H1 (cell line): ENCODE measurements around the gene NOG. TPM values are rescaled to one million over a fixed set of nuclear protein-coding genes. Genes with fewer than 3 reads are reported as not detected.

ENCODE experiments used
- CTCF ChIA-PET: fragments of 300-600 bp; sonication (Branson Sonifier 250); formaldehyde crosslinking; loops from one replicate; lab custom pipeline; 2021; ENCODE audit not compliant: partially characterized antibody; lab: Charles Lee
- POLR2A ChIA-PET: fragments of 300-600 bp; sonication (Branson Sonifier 250); formaldehyde crosslinking; loops from one replicate; lab custom pipeline; 2021; ENCODE audit warnings: inconsistent platforms; ENCODE audit not compliant: partially characterized antibody; lab: Charles Lee
- DNase-seq, 2 experiments: peaks; one replicate each; pipeline versions ENCODE4 v3.0.0 to v3.0.0-alpha.2; 2010 to 2022; ENCODE audit warnings: low spot score in 2 of 2, low read depth in 1 of 2, mixed read lengths in 1 of 2
- FAIRE-seq: peaks from 2 replicates; lab custom pipeline; 2011; peaks lifted over from hg19 to GRCh38; lab: Jason Lieb, UNC
- H2AFZ ChIP-seq: 2 replicates; pipeline ENCODE4 v1.8.1; 2012; ENCODE audit warnings: low read length, inconsistent platforms
- H2AK5ac ChIP-seq: 2 replicates; pipeline ENCODE4 v1.6.1; 2013; ENCODE audit warnings: low read depth, low read length
- H2BK120ac ChIP-seq: replicated peaks from 2 replicates; pipeline ENCODE3; 2013; ENCODE audit warnings: low read depth, low read length, inconsistent platforms
- H2BK12ac ChIP-seq: 2 replicates; pipeline ENCODE4 v1.6.1; 2013; ENCODE audit warnings: low read depth, low read length
- H2BK15ac ChIP-seq: 2 replicates; pipeline ENCODE4 v1.6.1; 2013; ENCODE audit warnings: low read length
- H2BK20ac ChIP-seq: 2 replicates; pipeline ENCODE4 v1.6.1; 2013; ENCODE audit warnings: low read length
- H2BK5ac ChIP-seq: 2 replicates; pipeline ENCODE4 v1.6.1; 2013; ENCODE audit warnings: low read depth, low read length
- H3K14ac ChIP-seq: 2 replicates; pipeline ENCODE4 v1.6.1; 2013; ENCODE audit warnings: inconsistent platforms; ENCODE audit not compliant: insufficient read length
- H3K18ac ChIP-seq: 2 replicates; pipeline ENCODE4 v1.6.1; 2013; ENCODE audit warnings: low read length; ENCODE audit errors: extremely low read depth
- H3K23ac ChIP-seq: 2 replicates; pipeline ENCODE4 v1.6.1; 2013; ENCODE audit warnings: inconsistent platforms; ENCODE audit not compliant: insufficient read length
- H3K23me2 ChIP-seq: 2 replicates; pipeline ENCODE4 v1.6.1; 2013; ENCODE audit warnings: low read depth, low read length
- H3K27ac ChIP-seq: 2 replicates; pipeline ENCODE4 v1.6.1; 2011; ENCODE audit warnings: low read depth, low read length, inconsistent platforms
- H3K27me3 ChIP-seq, 4 experiments: replicated peaks in 1 of 4; 1 replicate in 1 of 4; 2 replicates in 3 of 4; pipeline versions ENCODE4 v1.6.1 to v1.8.1; 2011 to 2013; ENCODE audit warnings: low read length in 3 of 4, mild to moderate bottlenecking in 3 of 4, inconsistent platforms in 2 of 4, mixed read lengths in 2 of 4, moderate library complexity in 1 of 4; ENCODE audit not compliant: control insufficient read depth in 3 of 4, insufficient read depth in 3 of 4; ENCODE audit errors: extremely low read depth in 1 of 4
- H3K36me3 ChIP-seq, 4 experiments: 2 replicates each; pipeline versions ENCODE4 v1.6.1 to v1.8.1; 2011 to 2013; ENCODE audit warnings: mild to moderate bottlenecking in 4 of 4, low read length in 3 of 4, moderate library complexity in 2 of 4, control low read depth in 1 of 4, inconsistent platforms in 1 of 4; ENCODE audit not compliant: insufficient read depth in 4 of 4, control insufficient read depth in 2 of 4
- H3K4ac ChIP-seq: replicated peaks from 2 replicates; pipeline ENCODE3; 2013; ENCODE audit warnings: low read length, low read depth, mixed read lengths, inconsistent platforms; ENCODE audit not compliant: insufficient read length
- H3K4me1 ChIP-seq, 4 experiments: replicated peaks in 1 of 4; 1 replicate in 1 of 4; 2 replicates in 3 of 4; pipeline versions ENCODE4 v1.6.1 to v1.8.1; 2011 to 2013; ENCODE audit warnings: low read length in 3 of 4, inconsistent platforms in 2 of 4, mixed read lengths in 1 of 4; ENCODE audit not compliant: insufficient read depth in 4 of 4, control insufficient read depth in 3 of 4
- H3K4me2 ChIP-seq, 2 experiments: 2 replicates each; pipeline versions ENCODE4 v1.6.1 to v1.8.1; 2011 to 2013; ENCODE audit warnings: low read depth in 2 of 2, low read length in 2 of 2, control low read depth in 1 of 2, inconsistent platforms in 1 of 2, mild to moderate bottlenecking in 1 of 2; ENCODE audit not compliant: insufficient read depth in 1 of 2
- H3K4me3 ChIP-seq, 4 experiments: fragments of 200-600, 300-600 bp in 1 of 4; sonication (generic), shearing (Covaris generic), sonication (Bioruptor Twin) in 1 of 4; 2 replicates each; pipeline versions ENCODE4 v1.5.1 to v1.8.1; 2011 to 2016; ENCODE audit warnings: low read length in 4 of 4, low read depth in 3 of 4, control low read depth in 2 of 4, inconsistent platforms in 2 of 4, mild to moderate bottlenecking in 2 of 4, mixed read lengths in 1 of 4, moderate library complexity in 1 of 4; ENCODE audit not compliant: insufficient read depth in 2 of 4; ENCODE audit errors: extremely low read depth in 1 of 4
- H3K56ac ChIP-seq: replicated peaks from 2 replicates; pipeline ENCODE3; 2013; ENCODE audit warnings: low read depth, mild to moderate bottlenecking, mixed read lengths, low read length, inconsistent platforms; ENCODE audit not compliant: insufficient read length
- H3K79me1 ChIP-seq: 2 replicates; pipeline ENCODE4 v1.6.1; 2013; ENCODE audit warnings: low read depth, low read length, control low read depth
- H3K79me2 ChIP-seq, 2 experiments: 2 replicates each; pipeline versions ENCODE4 v1.6.1 to v1.8.1; 2012 to 2013; ENCODE audit warnings: low read length in 2 of 2, mild to moderate bottlenecking in 2 of 2, inconsistent platforms in 1 of 2; ENCODE audit not compliant: insufficient read depth in 2 of 2, control insufficient read depth in 1 of 2
- H3K9ac ChIP-seq, 4 experiments: replicated peaks in 1 of 4; 1 replicate in 1 of 4; 2 replicates in 3 of 4; pipeline versions ENCODE4 v1.6.1 to v1.8.1; 2011 to 2013; ENCODE audit warnings: low read depth in 3 of 4, low read length in 3 of 4, control low read depth in 2 of 4, mild to moderate bottlenecking in 2 of 4, moderate library complexity in 2 of 4, inconsistent platforms in 1 of 4; ENCODE audit errors: extremely low read depth in 1 of 4
- H3K9me3 ChIP-seq, 2 experiments: 2 replicates each; pipeline versions ENCODE4 v1.6.1 to v1.8.1; 2012 to 2013; ENCODE audit warnings: mild to moderate bottlenecking in 2 of 2, moderate library complexity in 2 of 2, control low read depth in 1 of 2, inconsistent platforms in 1 of 2, low read depth in 1 of 2, low read length in 1 of 2, mixed read lengths in 1 of 2; ENCODE audit not compliant: insufficient read depth in 2 of 2
- H4K20me1 ChIP-seq, 2 experiments: replicated peaks in 1 of 2; 2 replicates each; pipeline versions ENCODE3 to v1.8.1; 2011 to 2013; ENCODE audit warnings: inconsistent platforms in 2 of 2, low read length in 2 of 2, mild to moderate bottlenecking in 1 of 2; ENCODE audit not compliant: insufficient read depth in 2 of 2, control insufficient read depth in 1 of 2
- H4K5ac ChIP-seq: 2 replicates; pipeline ENCODE4 v1.6.1; 2013; ENCODE audit warnings: low read length, low read depth, mixed read lengths, inconsistent platforms; ENCODE audit not compliant: insufficient read length
- H4K8ac ChIP-seq: 2 replicates; pipeline ENCODE4 v1.8.0; 2013; ENCODE audit warnings: mild to moderate bottlenecking, moderate library complexity, low read length, inconsistent platforms; ENCODE audit not compliant: insufficient read depth; ENCODE audit errors: extremely low read depth
- H4K91ac ChIP-seq: replicated peaks from 2 replicates; pipeline ENCODE3; 2013; ENCODE audit warnings: low read length, mixed read lengths, inconsistent platforms; ENCODE audit not compliant: insufficient read length
- CTBP2 ChIP-seq: IDR thresholded peaks from 2 replicates; pipeline ENCODE4 v1.7.0; 2011; ENCODE audit warnings: borderline replicate concordance, mild to moderate bottlenecking, moderate library complexity, mixed read lengths, low read length; ENCODE audit not compliant: insufficient read depth, insufficient read length
- EZH2 ChIP-seq: fragments of 200-600 bp; sonication (generic); IDR thresholded peaks from 2 replicates; pipeline ENCODE4 v1.7.1; 2012; ENCODE audit warnings: low read depth, mild to moderate bottlenecking, moderate library complexity, low read length, inconsistent platforms; ENCODE audit not compliant: severe bottlenecking
- HDAC2 ChIP-seq, 2 experiments: fragments of 300-600 bp in 1 of 2; sonication (generic) in 1 of 2; IDR thresholded peaks; 2 replicates each; pipeline ENCODE4 v1.6.1; 2011 to 2012; ENCODE audit warnings: low read depth in 2 of 2, low read length in 2 of 2, mild to moderate bottlenecking in 2 of 2, moderate library complexity in 2 of 2, borderline replicate concordance in 1 of 2, inconsistent platforms in 1 of 2
- JUND ChIP-seq: IDR thresholded peaks from 2 replicates; pipeline ENCODE4 v1.6.1; 2011; ENCODE audit warnings: mild to moderate bottlenecking, improper control_type of control experiment, low read length
- KDM4A ChIP-seq: IDR thresholded peaks from one replicate; pipeline ENCODE4 v1.7.1; 2012; ENCODE audit warnings: low read depth, mild to moderate bottlenecking, moderate library complexity, low read length, inconsistent platforms; ENCODE audit not compliant: severe bottlenecking
- KDM5A ChIP-seq: fragments of 200-600 bp; IDR thresholded peaks from 2 replicates; pipeline ENCODE4 v1.7.1; 2012; ENCODE audit warnings: mild to moderate bottlenecking, low read length, inconsistent platforms, mixed read lengths
- NANOG ChIP-seq: IDR thresholded peaks from 2 replicates; pipeline ENCODE4 v1.6.1; 2011; ENCODE audit warnings: low read length, low read depth, mild to moderate bottlenecking, inconsistent platforms; ENCODE audit not compliant: insufficient read depth, poor library complexity, severe bottlenecking
- POLR2A ChIP-seq, 2 experiments: IDR thresholded peaks; 1 replicate in 1 of 2; 2 replicates in 1 of 2; pipeline ENCODE4 v1.6.1; 2011; ENCODE audit warnings: low read depth in 2 of 2, low read length in 2 of 2, mild to moderate bottlenecking in 2 of 2; ENCODE audit errors: control extremely low read depth in 1 of 2
- RAD21 ChIP-seq, 2 experiments: IDR thresholded peaks in 1 of 2; conservative IDR thresholded peaks in 1 of 2; 2 replicates each; pipeline ENCODE4 v1.6.1; 2011; ENCODE audit warnings: low read depth in 2 of 2, low read length in 2 of 2, improper control_type of control experiment in 1 of 2, inconsistent platforms in 1 of 2, mild to moderate bottlenecking in 1 of 2, moderate library complexity in 1 of 2
- RNF2 ChIP-seq: fragments of 200-900, 300-1000 bp; sonication (generic); IDR thresholded peaks from 2 replicates; pipeline ENCODE4 v1.7.1; 2016; ENCODE audit warnings: borderline replicate concordance, low read depth, mild to moderate bottlenecking, antibody characterized with exemption, low read length; ENCODE audit not compliant: poor library complexity, severe bottlenecking; ENCODE audit errors: missing control alignments
- SIX5 ChIP-seq: IDR thresholded peaks from 2 replicates; pipeline ENCODE4 v1.6.1; 2011; ENCODE audit warnings: mild to moderate bottlenecking, low read depth, low read length
- TCF12 ChIP-seq: IDR thresholded peaks from 2 replicates; pipeline ENCODE4 v1.6.1; 2011; ENCODE audit warnings: low read depth, mild to moderate bottlenecking, low read length
- ZNF274 ChIP-seq: IDR thresholded peaks from 2 replicates; pipeline ENCODE4 v1.7.0; 2012; ENCODE audit warnings: low read length, borderline replicate concordance; ENCODE audit errors: extremely low read depth
- WGBS, 2 experiments: shearing (Covaris generic) in 1 of 2; methylation state at CpG; one replicate each; pipeline versions ENCODE4 v1.1.6 to v1.1.7; 2013 to 2015; ENCODE audit warnings: low lambda C conversion rate in 2 of 2, mixed read lengths in 2 of 2, inconsistent platforms in 1 of 2, low coverage in 1 of 2, missing lambda C conversion rate in 1 of 2; ENCODE audit not compliant: insufficient replicate concordance in 2 of 2, insufficient coverage in 1 of 2, insufficient read length in 1 of 2; ENCODE audit errors: extremely low coverage in 1 of 2, missing lambda C conversion rate in 1 of 2; 5-methylcytosine and 5-hydroxymethylcytosine counted together
- polyA plus RNA-seq, 7 experiments: library from polyadenylated mRNA; depleted of rRNA in 3 of 7; stranded (reverse) in 5 of 7; unstranded in 2 of 7; fragments of >200 nt in 5 of 7; fragments of 200-250 nt in 2 of 7; gene quantifications; 1 replicate in 5 of 7; 2 replicates in 1 of 7; 4 replicates in 1 of 7; pipeline versions ENCODE4 v1.2.1 to v1.2.3, GENCODE V29; 2011 to 2013; ENCODE audit warnings: missing spikeins in 2 of 7, mixed read lengths in 2 of 7
- total RNA-seq: library from RNA; stranded (reverse); fragmentation: NEBNext Ultra II Directional; extraction: Animal tissue kit (Norgen Biotek cat#: 25700); gene quantifications from 2 replicates; pipeline ENCODE4 v1.2.1, GENCODE V29; 2021

The NOG gene
- total and polyA plus RNA-seq, 2 of the 8 experiments (the other 6 are each of a cell fraction or from before 2014, with no cell fraction given): 0.35 TPM

- no peak overlapping the region for H4K5ac ChIP-seq
- no peaks in the 10 kb centered on the region for H3K27me3 ChIP-seq
- no peak overlapping the region for H3K4me3 ChIP-seq
- ChIA-PET CTCF (interaction anchor here (1.3 to 1.4 kb wide), 2 partner anchors 17 to 72 kb away, joined by 3 to 5 read pairs; no protein-coding TSS in a partner anchor), POLR2A (no interaction called here)
- H2BK120ac ChIP-seq: no peak overlapping the region
- no peak overlapping the region for H3K4ac ChIP-seq
- no peaks in the 10 kb centered on the region for H3K36me3 ChIP-seq
- no peak overlapping the region for H2AK5ac ChIP-seq
- H2BK12ac ChIP-seq: no peak overlapping the region
- no peaks in the 10 kb centered on the region for H3K79me2 ChIP-seq
- no peaks in the 10 kb centered on the region for H4K20me1 ChIP-seq
- H3K79me1 ChIP-seq: no peaks in the 10 kb centered on the region
- DNase-seq (no peak), FAIRE-seq (no peak)
- H2BK5ac ChIP-seq: no peak overlapping the region
- 79% methylated on average over 1 of the region's 1 CpG; no CpG with 5 or more reads in 1 of the 2 experiments for WGBS, 2 experiments
- no peak overlapping the region for H3K14ac ChIP-seq
- H2AFZ ChIP-seq: no peak overlapping the region
- H3K4me1 ChIP-seq: no peaks in the 10 kb centered on the region
- H3K18ac ChIP-seq: no peak overlapping the region
- no peak overlapping the region for H3K27ac ChIP-seq
- H2BK15ac ChIP-seq: no peak overlapping the region
- no peak overlapping the region for H3K9ac ChIP-seq
- H3K23me2 ChIP-seq: no peaks in the 10 kb centered on the region
- no peak overlapping the region for H4K91ac ChIP-seq
- no peaks in the 10 kb centered on the region for H3K9me3 ChIP-seq
- no peak overlapping the region for H2BK20ac ChIP-seq
- no peak overlapping the region for H4K8ac ChIP-seq
- H3K23ac ChIP-seq: no peak overlapping the region
- no peak overlapping the region for H3K56ac ChIP-seq
- H3K4me2 ChIP-seq: no peak overlapping the region
- TF ChIP-seq RAD21 (IDR thresholded peaks at IDR 0.05 in 1 of 2, conservative IDR thresholded peaks at IDR 0.05 in 1 of 2; ENCODE audit: low read depth in 2 of 2, low read length in 2 of 2) (no peak), NANOG (no peak), ZNF274 (no peak), HDAC2 (IDR thresholded peaks at IDR 0.05; ENCODE audit: borderline replicate concordance in 1 of 2, low read depth in 2 of 2, low read length in 2 of 2) (no peak), SIX5 (no peak), CTBP2 (no peak), JUND (no peak), EZH2 (no peak), TCF12 (no peak), RNF2 (no peak), POLR2A (IDR thresholded peaks at IDR 0.05; ENCODE audit: control extremely low read depth in 1 of 2, low read depth in 2 of 2, low read length in 2 of 2) (no peak), KDM4A (no peak), KDM5A (no peak)
These were observed 22.0 kb upstream of the NOG start for GRCh38 chr17:56571456-56571855.
